ENCODE data around the gene PIGBOS1.
"Not testable (repeated sequence)": the region's sequence is repeated elsewhere in the genome, so short reads cannot be mapped to it uniquely, and the experiment has no call there.

PIGBOS1 gene

GRCh38 chr15:55302801-55303200 lies 16.1 kb downstream of the PIGBOS1 start:
- not testable (repeated sequence) for DNase-seq (ENCODE audit: insufficient read length, low spot score); FAIRE-seq

DNA sequence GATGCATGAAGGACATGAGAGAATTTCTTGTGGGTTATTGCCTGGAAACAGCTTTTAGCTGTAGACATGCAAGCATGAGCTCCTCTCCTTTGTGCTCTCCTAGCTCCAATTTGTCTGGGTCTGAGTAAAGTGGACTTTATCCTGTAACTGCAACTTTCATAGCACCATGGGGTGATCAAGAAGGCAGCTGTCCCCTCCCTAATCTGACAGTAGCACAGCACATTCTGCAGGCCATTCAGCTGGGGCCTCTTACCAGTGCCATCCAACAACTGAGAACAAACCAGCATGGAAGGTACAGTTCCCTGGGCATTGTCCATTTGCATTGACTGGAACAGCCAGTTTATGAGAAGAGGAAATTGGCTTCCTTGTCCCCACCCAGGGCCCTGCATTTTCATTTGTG lies 21.6 kb downstream of the PIGBOS1 start:
- FAIRE-seq (no peak), DNase-seq (ENCODE audit: insufficient read length, low spot score) (no peak)

- FAIRE-seq (peak; percentile 90), DNase-seq (ENCODE audit: insufficient read length, low spot score) (peak; percentile 58)
Measured at GRCh38 chr15:55290528-55291057, 28.3 kb downstream of the PIGBOS1 start.

DNA sequence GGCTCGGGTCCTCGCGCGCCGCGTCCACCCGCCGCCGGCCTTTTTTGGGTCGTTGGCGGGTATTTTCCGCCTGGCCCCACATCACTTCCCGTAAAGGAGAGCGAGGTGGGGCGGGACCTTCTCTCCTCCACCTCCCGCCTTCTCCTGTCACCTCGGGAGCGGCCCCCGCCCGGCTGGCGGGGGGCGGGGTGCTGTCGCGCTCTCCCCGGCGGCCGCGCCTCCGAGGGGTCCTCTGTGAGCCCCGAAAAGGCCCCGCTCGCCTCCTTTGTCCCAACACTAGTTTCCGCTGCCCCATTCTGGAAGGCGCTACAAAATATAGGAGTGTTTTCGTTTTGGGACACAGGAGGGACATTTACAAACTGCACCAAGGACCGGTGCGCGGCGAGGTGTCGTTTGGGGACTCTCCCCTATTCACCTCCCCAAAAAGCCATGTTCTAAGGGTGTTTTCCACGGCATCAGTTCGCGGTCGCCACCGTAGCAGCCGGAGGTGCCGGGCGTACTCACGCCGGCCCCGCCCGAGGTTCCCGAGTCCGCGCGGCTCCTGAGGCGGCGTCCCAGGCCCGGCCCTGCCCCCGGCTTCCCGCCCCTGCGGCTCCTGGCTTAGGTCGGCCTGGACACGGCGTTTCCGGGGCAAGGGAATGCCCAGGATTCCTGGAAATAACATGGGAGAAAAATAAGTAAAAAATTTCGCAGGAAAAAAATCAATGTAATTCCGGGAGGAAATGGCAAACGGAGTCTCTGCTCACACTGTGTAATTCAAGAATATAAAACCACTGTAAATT lies 29.0 kb downstream of the PIGBOS1 start, which contains the start of gene RAB27A:
RAB27A (minus strand) TSS at position 68 of the 782 bp plus-strand sequence. CDS start 54,879 bp downstream, outside the sequence.
- DNase-seq (ENCODE audit: insufficient read length, low spot score), result peak; percentile 55
- FAIRE-seq, result peak; percentile 60

GRCh38 chr15:55289011-55289745 lies 29.7 kb downstream of the PIGBOS1 start:
- DNase-seq (ENCODE audit: insufficient read length, low spot score), result no peak
- peak; percentile 54 for FAIRE-seq

DNA sequence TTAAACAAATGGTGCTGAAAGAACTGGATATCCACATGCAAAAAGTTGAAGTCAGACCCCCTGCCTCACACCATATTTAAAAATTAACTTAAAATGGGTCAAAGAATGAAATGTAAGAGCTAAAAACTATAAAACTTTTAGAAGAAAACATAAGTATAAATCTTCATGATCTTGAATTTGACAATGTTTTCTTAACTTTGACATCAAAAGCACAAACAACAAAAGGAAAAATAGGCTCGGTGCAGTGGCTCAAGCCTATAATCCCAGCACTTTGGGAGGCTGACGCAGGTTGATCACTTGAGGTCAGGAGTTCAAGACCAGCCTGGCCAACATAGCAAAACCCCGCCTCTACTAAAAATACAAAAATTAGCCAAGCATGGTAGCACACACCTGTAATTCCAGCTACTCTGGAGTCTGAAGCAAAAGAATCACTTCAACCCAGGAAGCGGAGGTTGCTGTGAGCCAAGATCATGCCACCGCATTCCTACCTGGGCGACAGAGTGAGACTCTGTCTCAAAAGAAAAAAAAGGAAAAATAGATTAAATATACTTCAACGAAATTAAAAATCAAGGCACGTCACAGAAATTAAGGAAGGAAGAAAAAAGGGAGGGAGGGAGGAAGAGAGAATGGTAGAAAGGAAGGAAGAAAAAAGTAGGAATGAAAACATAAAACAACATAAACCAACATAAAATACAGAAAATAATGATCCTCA lies 30.8 kb downstream of the PIGBOS1 start:
- no peak for DNase-seq (ENCODE audit: insufficient read length, low spot score)
- no peak for FAIRE-seq

DNA sequence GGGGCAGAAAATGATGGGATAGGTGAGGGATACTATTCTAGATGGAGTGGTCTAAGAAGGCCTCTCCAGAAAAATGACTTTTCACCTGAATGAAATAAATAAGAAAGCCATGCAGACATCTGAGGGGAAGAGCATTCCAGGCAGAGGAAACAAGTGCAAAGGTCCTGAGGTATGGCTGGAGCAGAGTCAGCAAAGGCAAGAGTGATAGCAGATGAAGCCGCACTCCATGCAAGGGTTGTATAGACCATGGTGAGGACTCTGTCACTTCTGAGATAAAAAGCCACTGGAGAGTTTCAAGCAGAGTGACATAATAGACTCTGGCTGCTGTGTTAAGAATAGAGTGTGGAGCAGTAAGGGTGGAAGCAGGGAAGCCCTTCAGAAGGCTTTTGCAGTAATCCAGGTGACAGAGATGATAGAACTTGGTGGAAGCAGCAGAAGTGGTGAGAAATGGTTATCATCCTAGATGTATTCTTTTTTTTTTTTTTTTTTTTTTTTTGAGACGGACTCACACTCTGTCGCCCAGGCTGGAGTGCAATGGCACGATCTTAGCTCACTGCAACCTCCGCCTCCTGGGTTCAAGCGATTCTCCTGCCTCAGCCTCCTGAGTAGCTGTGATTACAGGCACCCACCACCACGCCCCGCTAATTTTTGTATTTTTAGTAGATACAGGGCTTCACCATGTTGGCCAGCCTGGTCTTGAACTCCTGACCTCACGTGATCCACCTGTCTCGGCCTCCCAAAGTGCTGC lies 32.3 kb downstream of the PIGBOS1 start:
- not testable (repeated sequence) for DNase-seq (ENCODE audit: insufficient read length, low spot score); FAIRE-seq

GRCh38 chr15:55284426-55284825 lies 34.5 kb downstream of the PIGBOS1 start:
- DNase-seq (ENCODE audit: insufficient read length, low spot score) (no peak), FAIRE-seq (no peak)

DNA sequence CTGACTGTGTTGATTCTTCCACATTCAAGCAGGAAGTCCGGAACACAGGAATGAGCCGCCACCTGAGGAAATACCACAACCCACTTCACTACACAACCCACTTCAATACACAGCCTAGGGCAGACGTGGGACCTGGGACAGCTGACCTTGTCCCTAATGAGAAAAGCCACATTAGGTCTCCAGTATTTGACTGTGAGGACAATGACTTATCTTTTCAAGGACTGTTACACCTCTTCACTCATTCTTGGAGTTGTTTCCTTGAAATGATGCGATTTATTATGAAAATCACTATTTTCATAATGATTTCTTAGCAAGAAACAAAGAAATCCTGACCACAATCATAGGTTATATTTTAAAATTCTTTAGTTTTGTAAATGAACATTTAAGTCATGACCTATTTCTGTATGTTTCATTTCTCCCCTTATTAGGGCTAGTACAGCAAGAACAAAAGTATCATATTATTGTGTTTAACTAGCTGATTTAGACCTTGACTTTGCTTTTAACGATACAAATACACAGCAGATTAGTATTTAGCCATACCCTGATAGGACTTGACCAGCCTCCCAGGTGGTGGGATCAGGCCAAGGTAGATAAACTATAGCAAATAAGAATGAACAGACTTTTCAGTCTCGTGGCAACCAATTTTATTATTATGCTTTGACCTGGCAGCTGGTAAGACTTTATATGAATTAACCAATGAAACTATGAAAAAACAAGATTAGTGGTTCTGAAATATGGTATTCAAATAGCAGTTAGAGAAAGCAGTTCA lies 35.4 kb downstream of the PIGBOS1 start:
- DNase-seq (ENCODE audit: insufficient read length, low spot score) (no peak), FAIRE-seq (no peak)

GRCh38 chr15:55282284-55282833 lies 36.6 kb downstream of the PIGBOS1 start:
- DNase-seq (ENCODE audit: insufficient read length, low spot score) (no peak), FAIRE-seq (no peak)

GRCh38 chr15:55281517-55282228 lies 37.2 kb downstream of the PIGBOS1 start:
- FAIRE-seq (no peak), DNase-seq (ENCODE audit: insufficient read length, low spot score) (no peak)

- FAIRE-seq; DNase-seq (ENCODE audit: insufficient read length, low spot score): not testable (repeated sequence)
Measured at GRCh38 chr15:55280589-55280988, 38.3 kb downstream of the PIGBOS1 start.

- FAIRE-seq, result peak; percentile 100
- DNase-seq (ENCODE audit: insufficient read length, low spot score), result no peak
Measured at GRCh38 chr15:55279746-55280351, 39.1 kb downstream of the PIGBOS1 start.

DNA sequence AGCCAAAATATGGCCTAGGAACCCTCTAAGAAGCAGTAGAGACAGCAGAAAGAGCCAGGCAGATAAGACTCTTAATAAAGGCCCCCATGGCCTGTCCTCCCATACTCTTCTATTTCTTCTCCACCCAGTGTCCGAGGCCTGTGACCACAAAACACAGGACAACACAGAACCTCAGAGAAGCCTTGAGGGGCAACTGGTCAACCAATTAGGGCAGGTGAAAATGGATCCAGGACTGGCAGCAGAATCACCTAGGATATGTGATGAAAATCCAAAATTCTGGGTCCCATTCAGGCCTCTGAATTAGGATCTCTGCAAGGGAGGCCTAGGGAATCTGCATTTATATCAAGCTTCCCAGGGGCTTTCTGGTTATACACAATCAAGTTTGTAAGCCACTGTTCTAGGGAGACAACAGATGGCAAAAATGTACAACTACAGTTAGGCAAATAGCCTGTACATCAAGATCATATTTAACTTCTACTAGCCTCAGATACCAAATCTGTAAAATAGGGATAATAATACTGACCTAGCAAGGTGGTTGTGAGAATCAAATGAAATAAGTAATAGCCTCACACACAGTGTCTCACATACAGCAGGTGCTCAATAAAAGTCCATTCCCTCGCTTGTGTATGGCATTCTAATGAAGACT lies 39.7 kb downstream of the PIGBOS1 start:
- DNase-seq (ENCODE audit: insufficient read length, low spot score) (no peak), FAIRE-seq (peak; percentile 45)

DNA sequence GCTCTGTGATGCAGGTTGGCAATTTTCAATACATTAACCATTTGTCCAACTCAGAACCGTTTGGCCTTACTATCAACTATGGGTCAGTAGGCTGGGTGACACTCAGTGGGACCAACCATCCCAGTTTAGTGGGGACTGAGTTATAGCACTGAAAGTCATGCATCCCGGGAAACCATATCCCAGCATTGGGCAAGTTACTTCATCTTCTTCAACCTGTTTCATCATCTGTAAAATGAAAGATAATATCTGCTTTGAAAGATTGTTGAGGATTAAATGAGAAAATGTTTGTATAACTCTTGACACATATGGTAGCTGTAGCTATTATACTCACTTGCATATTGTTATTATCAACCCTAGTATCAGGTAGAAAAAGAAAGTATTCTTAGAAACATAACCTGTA lies 41.2 kb downstream of the PIGBOS1 start:
- DNase-seq (ENCODE audit: insufficient read length, low spot score) (no peak), FAIRE-seq (no peak)

GRCh38 chr15:55277116-55277564 lies 41.8 kb downstream of the PIGBOS1 start:
- FAIRE-seq, result peak; percentile 85
- DNase-seq (ENCODE audit: insufficient read length, low spot score), result no peak

DNA sequence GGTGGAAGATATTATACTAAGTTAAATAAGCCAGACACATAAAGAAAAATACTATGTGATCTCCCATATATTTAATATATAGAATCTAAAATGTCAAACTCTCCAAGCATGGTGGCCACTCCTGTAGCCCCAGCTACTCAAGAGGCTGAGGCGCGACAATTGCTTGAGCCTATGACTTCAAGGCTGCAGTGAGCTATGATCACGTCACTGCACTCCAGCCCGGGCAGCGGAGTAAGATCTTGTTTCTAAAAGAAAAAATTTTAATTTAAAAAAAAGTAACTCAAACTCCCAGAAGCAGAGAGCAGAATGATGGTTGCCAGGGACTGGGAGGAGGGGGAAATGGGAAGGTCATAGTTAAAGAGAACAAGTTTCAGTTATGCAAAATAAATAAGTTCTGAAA lies 42.6 kb downstream of the PIGBOS1 start:
- FAIRE-seq (peak; percentile 56), DNase-seq (ENCODE audit: insufficient read length, low spot score) (no peak)

- FAIRE-seq (no peak), DNase-seq (ENCODE audit: insufficient read length, low spot score) (no peak)
Measured at GRCh38 chr15:55270291-55270690, 48.6 kb downstream of the PIGBOS1 start.
